HepG2 (cell line): ENCODE data around the gene VAX1. TPM values are rescaled to one million over a fixed set of nuclear protein-coding genes. Genes with fewer than 3 reads are reported as not detected.

ENCODE experiments used
- ATAC-seq: fragments of 200-7000 bp; cut with Tn5 transposase; 3 replicates; pipeline ENCODE4 v1.9.1; 2020; ENCODE audit warnings: mild to moderate bottlenecking, moderate library complexity
- BruUV-seq: library from RNA; stranded (reverse); fragments of 400-500 nt; replicated peaks from 2 replicates; lab custom pipeline; 2021; lab: Mats Ljungman, UMichigan
- CTCF ChIA-PET: fragments of 300-600 bp; formaldehyde crosslinking; extraction: SDS; loops from one replicate; lab custom pipeline; 2021; ENCODE audit warnings: low total read pairs, inconsistent platforms, low intra/inter-chr PET ratio; lab: Yijun Ruan, JAX
- POLR2A ChIA-PET: fragments of 350-600 bp; sonication (Branson Sonifier 250); formaldehyde crosslinking; loops from one replicate; lab custom pipeline; 2020; ENCODE audit warnings: antibody characterized with exemption, inconsistent platforms; lab: Yijun Ruan, JAX
- DNase-seq: peaks from one replicate; pipeline ENCODE4 v3.0.0-alpha.2; 2015; ENCODE audit warnings: low spot score
- FAIRE-seq: peaks from 3 replicates; lab custom pipeline; 2011; peaks lifted over from hg19 to GRCh38; lab: Jason Lieb, UNC
- H2AFZ ChIP-seq: one replicate; pipeline ENCODE4 v1.6.1; 2011; ENCODE audit warnings: low read length, inconsistent platforms
- H3K27ac ChIP-seq: fragments of 300-600 bp; 3 replicates; pipeline ENCODE4 v1.8.0; 2011; ENCODE audit warnings: mixed run types, mild to moderate bottlenecking, mixed read lengths, low read length, inconsistent platforms; ENCODE audit not compliant: insufficient read depth; ENCODE audit errors: extremely low read length
- H3K27me3 ChIP-seq, 2 experiments: fragments of 200-600 bp in 1 of 2; 2 replicates in 1 of 2; 3 replicates in 1 of 2; pipeline versions ENCODE4 v1.6.0 to v1.8.0; 2011; ENCODE audit warnings: low read length in 2 of 2, mild to moderate bottlenecking in 2 of 2, moderate library complexity in 2 of 2, inconsistent platforms in 1 of 2; ENCODE audit not compliant: insufficient read depth in 2 of 2, control insufficient read depth in 1 of 2
- H3K36me3 ChIP-seq, 2 experiments: fragments of 200-600 bp in 1 of 2; replicated peaks in 1 of 2; 2 replicates in 1 of 2; 3 replicates in 1 of 2; pipeline versions ENCODE4 v1.5.1 to v1.8.0; 2011; ENCODE audit warnings: low read length in 2 of 2, inconsistent platforms in 1 of 2; ENCODE audit not compliant: insufficient read depth in 2 of 2, control insufficient read depth in 1 of 2
- H3K4me1 ChIP-seq: 2 replicates; pipeline ENCODE4 v1.5.1; 2012; ENCODE audit warnings: low read length, inconsistent platforms; ENCODE audit not compliant: insufficient read depth
- H3K4me2 ChIP-seq: 2 replicates; pipeline ENCODE4 v1.6.0; 2011; ENCODE audit warnings: low read depth, low read length, inconsistent platforms
- H3K4me3 ChIP-seq, 3 experiments: fragments of 200-600 bp in 1 of 3; sonication (generic), shearing (Covaris generic) in 1 of 3; replicated peaks in 1 of 3; 2 replicates each; pipeline ENCODE4 v1.5.1; 2011 to 2016; ENCODE audit warnings: low read length in 3 of 3, inconsistent platforms in 2 of 3, low read depth in 2 of 3, mild to moderate bottlenecking in 2 of 3, control low read depth in 1 of 3, mixed read lengths in 1 of 3; ENCODE audit not compliant: insufficient read depth in 1 of 3
- H3K79me2 ChIP-seq: one replicate; pipeline ENCODE4 v1.6.1; 2011; ENCODE audit warnings: low read length, inconsistent platforms; ENCODE audit not compliant: insufficient read depth
- H3K9ac ChIP-seq: 2 replicates; pipeline ENCODE4 v1.6.0; 2011; ENCODE audit warnings: mild to moderate bottlenecking, low read depth, low read length, inconsistent platforms; ENCODE audit not compliant: insufficient read depth
- H3K9me3 ChIP-seq: 2 replicates; pipeline ENCODE4 v1.5.1; 2012; ENCODE audit warnings: mild to moderate bottlenecking, low read length
- H4K20me1 ChIP-seq: 2 replicates; pipeline ENCODE4 v1.6.0; 2011; ENCODE audit warnings: inconsistent platforms, mild to moderate bottlenecking, low read length, moderate library complexity; ENCODE audit not compliant: insufficient read depth
- ARID2 ChIP-seq: sonication (generic); formaldehyde crosslinking; IDR thresholded peaks from 2 replicates; pipeline ENCODE4 v1.8.1; 2022; ENCODE audit warnings: mild to moderate bottlenecking, missing genetic modification reagents, borderline replicate concordance
- BORCS8-MEF2B ChIP-seq: sonication (generic); formaldehyde crosslinking; IDR thresholded peaks from 2 replicates; pipeline ENCODE4 v1.8.0; 2022; ENCODE audit warnings: mild to moderate bottlenecking, missing genetic modification reagents
- GABPB1 ChIP-seq: IDR thresholded peaks from 2 replicates; pipeline ENCODE4 v1.6.1; 2016; ENCODE audit warnings: mild to moderate bottlenecking, missing genetic modification reagents, moderate library complexity, missing compliant biosample characterization
- RXRA ChIP-seq: sonication (generic); formaldehyde crosslinking; IDR thresholded peaks from 2 replicates; pipeline ENCODE4 v1.5.1; 2020; ENCODE audit warnings: missing genetic modification reagents
- SMC3 ChIP-seq: IDR thresholded peaks from 2 replicates; pipeline ENCODE4 v1.6.1; 2011; ENCODE audit warnings: low read length, improper control_type of control experiment
- STAG1 ChIP-seq: sonication (generic); formaldehyde crosslinking; IDR thresholded peaks from 2 replicates; pipeline ENCODE4 v1.4.0; 2020; ENCODE audit warnings: missing genetic modification reagents
- WGBS: methylation state at CpG from one replicate; pipeline ENCODE4 v1.1.6; 2017; ENCODE audit warnings: low lambda C conversion rate; 5-methylcytosine and 5-hydroxymethylcytosine counted together
- in situ Hi-C: cut with HindIII; loops from 2 replicates; pipeline ENCODE4 v1.10.0; 2017; ENCODE audit warnings: low pct_unique_long_range_greater_than_20kb; ENCODE audit not compliant: extremely low pct_ligation_motif_present
- intact Hi-C: fragments of 100-400 bp; cut with micrococcal nuclease; formaldehyde crosslinking; loops from one replicate; pipeline ENCODE4 v1.10.0; 2022; ENCODE audit not compliant: unreplicated experiment
- polyA plus RNA-seq, 8 experiments: library from polyadenylated mRNA; depleted of rRNA in 3 of 8; stranded (reverse) in 7 of 8; unstranded in 1 of 8; fragments of >200 nt; fragmentation: Illumina TruSeq in 4 of 8; extraction: Trizol in 4 of 8; gene quantifications; 2 replicates each; pipeline versions ENCODE4 v1.2.1 to v1.2.3, GENCODE V29; 2011 to 2016; ENCODE audit warnings: low read depth in 4 of 8, missing spikeins in 1 of 8, mixed read lengths in 1 of 8; ENCODE audit not compliant: insufficient read depth in 1 of 8
- total RNA-seq, 5 experiments: library from RNA; depleted of rRNA; stranded (reverse); fragments of >200 nt; fragmentation: Illumina TruSeq; extraction: Trizol; gene quantifications; 2 replicates each; pipeline ENCODE4 v1.2.3, GENCODE V29; 2016; ENCODE audit warnings: low read depth in 1 of 5
- TF ChIP-seq, protein P1 (sequence below): sonication (generic); formaldehyde crosslinking; IDR thresholded peaks from 2 replicates; pipeline ENCODE4 v1.4.0; 2020; ENCODE audit warnings: low read depth, missing genetic modification reagents
- TF ChIP-seq, protein P2 (sequence below): sonication (generic); formaldehyde crosslinking; IDR thresholded peaks from 2 replicates; pipeline ENCODE4 v1.5.1; 2020; ENCODE audit warnings: missing genetic modification reagents, mild to moderate bottlenecking, borderline replicate concordance
- TF ChIP-seq, protein P3 (sequence below): sonication (generic); formaldehyde crosslinking; IDR thresholded peaks from 2 replicates; pipeline ENCODE4 v1.5.0; 2020; ENCODE audit warnings: mild to moderate bottlenecking, missing genetic modification reagents, moderate library complexity

Gene VAX1
- total and polyA plus RNA-seq, 2 of the 13 experiments (the other 11 are each of a cell fraction or from before 2014, with no cell fraction given) = not detected

DNA sequence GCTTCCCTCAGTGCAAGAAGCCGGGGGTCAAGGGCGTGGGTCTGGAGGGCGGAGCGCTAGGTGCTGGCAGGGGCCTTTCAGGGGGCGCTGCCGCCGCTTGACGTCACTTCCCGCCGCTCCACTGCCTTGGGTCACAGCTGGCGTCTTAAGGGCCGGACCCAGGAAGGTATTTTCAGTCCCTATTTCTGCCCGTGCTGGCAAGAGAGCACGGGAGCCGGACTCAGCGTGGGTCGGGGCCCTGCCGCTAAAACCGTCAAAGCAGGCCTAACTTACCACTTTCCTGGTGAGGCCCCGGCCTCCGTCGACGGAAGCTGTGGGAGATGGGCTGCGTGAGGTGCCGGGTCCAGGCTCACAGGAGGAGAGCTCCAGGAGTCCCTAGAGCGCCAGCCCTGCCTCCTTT, 12.0 kb downstream of the VAX1 start:
- no peak overlapping the region; the same call in 1 of the 2 replicates for H3K4me2 ChIP-seq
- in situ Hi-C loops (no loop called here), intact Hi-C loops (no loop called here)
- no peak overlapping the region for H3K27ac ChIP-seq
- ATAC-seq (no peak), FAIRE-seq (no peak), DNase-seq (no peak)
- POLR2A ChIA-PET = no interaction called here
- peaks cover 5 to 40% of the 10 kb centered on the region in 2 experiments; a peak in 3 of 5 replicates for H3K27me3 ChIP-seq
- no peaks in the 10 kb centered on the region for H3K36me3 ChIP-seq
- no peaks in the 10 kb centered on the region for H3K79me2 ChIP-seq
- H3K9me3 ChIP-seq = no peaks in the 10 kb centered on the region
- no peaks in the 10 kb centered on the region for H4K20me1 ChIP-seq
- no peak for TF ChIP-seq BORCS8-MEF2B
- TF ChIP-seq, protein P1, sequence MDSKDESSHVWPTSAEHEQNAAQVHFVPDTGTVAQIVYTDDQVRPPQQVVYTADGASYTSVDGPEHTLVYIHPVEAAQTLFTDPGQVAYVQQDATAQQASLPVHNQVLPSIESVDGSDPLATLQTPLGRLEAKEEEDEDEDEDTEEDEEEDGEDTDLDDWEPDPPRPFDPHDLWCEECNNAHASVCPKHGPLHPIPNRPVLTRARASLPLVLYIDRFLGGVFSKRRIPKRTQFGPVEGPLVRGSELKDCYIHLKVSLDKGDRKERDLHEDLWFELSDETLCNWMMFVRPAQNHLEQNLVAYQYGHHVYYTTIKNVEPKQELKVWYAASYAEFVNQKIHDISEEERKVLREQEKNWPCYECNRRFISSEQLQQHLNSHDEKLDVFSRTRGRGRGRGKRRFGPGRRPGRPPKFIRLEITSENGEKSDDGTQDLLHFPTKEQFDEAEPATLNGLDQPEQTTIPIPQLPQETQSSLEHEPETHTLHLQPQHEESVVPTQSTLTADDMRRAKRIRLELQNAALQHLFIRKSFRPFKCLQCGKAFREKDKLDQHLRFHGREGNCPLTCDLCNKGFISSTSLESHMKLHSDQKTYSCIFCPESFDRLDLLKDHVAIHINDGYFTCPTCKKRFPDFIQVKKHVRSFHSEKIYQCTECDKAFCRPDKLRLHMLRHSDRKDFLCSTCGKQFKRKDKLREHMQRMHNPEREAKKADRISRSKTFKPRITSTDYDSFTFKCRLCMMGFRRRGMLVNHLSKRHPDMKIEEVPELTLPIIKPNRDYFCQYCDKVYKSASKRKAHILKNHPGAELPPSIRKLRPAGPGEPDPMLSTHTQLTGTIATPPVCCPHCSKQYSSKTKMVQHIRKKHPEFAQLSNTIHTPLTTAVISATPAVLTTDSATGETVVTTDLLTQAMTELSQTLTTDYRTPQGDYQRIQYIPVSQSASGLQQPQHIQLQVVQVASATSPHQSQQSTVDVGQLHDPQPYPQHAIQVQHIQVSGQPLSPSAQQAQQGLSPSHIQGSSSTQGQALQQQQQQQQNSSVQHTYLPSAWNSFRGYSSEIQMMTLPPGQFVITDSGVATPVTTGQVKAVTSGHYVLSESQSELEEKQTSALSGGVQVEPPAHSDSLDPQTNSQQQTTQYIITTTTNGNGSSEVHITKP (CRISPR knock-in tag) = no peak
- TF ChIP-seq ARID2 = no peak
- peak; percentile 29; the same call in 1 of the 2 replicates for TF ChIP-seq GABPB1 (CRISPR knock-in tag)
- no TSS peak for BruUV-seq
- H3K4me3 ChIP-seq = no peak overlapping the region
- CTCF ChIA-PET = no interaction called here
- H3K4me1 ChIP-seq = peaks cover 1% of the 10 kb centered on the region; the same call in 1 of the 2 replicates
- H2AFZ ChIP-seq = no peak overlapping the region
- 20% methylated on average over 1 of the region's 26 CpGs for WGBS
- H3K9ac ChIP-seq = no peak overlapping the region

DNA sequence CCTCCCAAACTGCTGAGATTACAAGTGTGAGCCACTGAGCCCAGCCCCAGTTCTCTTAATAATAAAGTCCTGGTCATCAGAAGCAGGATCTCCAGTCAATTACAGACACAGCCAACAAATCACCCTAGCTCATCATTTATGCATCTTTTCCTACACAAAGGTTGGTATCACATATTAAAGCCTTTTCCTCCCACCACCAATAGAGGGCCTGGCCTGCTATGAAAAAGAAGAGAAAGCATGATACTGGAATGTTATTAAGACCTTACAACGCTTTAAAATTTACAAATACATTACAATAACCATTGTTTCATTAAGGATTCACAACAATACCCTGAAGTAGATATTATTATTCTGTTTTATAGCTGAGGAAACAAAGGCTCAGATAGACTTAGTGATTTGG, 25.9 kb downstream of the VAX1 start:
- H3K27ac ChIP-seq = no peak overlapping the region
- in situ Hi-C loops = no loop called here
- CTCF ChIA-PET = interaction anchor here (0.6 kb wide), 1 partner anchor 63 kb away, joined by 3 read pairs; no protein-coding TSS in a partner anchor
- POLR2A ChIA-PET = no interaction called here
- H3K27me3 ChIP-seq = no peaks in the 10 kb centered on the region; a peak in 1 of 5 replicates
- no peaks in the 10 kb centered on the region for H3K79me2 ChIP-seq
- H3K4me1 ChIP-seq = no peaks in the 10 kb centered on the region
- DNase-seq (peak; percentile 13), FAIRE-seq (no peak), ATAC-seq (peak; percentile 54; the same call in 1 of the 3 replicates)
- intact Hi-C loops = loop anchor here (2.0 kb wide), 1 partner anchor 53 kb away; no protein-coding TSS in a partner anchor
- H3K9ac ChIP-seq = no peak overlapping the region
- H3K4me3 ChIP-seq = no peak overlapping the region
- H4K20me1 ChIP-seq = no peaks in the 10 kb centered on the region
- H2AFZ ChIP-seq = no peak overlapping the region
- no TSS peak for BruUV-seq
- H3K9me3 ChIP-seq = no peaks in the 10 kb centered on the region
- no peaks in the 10 kb centered on the region for H3K36me3 ChIP-seq
- TF ChIP-seq RXRA = no peak
- TF ChIP-seq, protein P2, sequence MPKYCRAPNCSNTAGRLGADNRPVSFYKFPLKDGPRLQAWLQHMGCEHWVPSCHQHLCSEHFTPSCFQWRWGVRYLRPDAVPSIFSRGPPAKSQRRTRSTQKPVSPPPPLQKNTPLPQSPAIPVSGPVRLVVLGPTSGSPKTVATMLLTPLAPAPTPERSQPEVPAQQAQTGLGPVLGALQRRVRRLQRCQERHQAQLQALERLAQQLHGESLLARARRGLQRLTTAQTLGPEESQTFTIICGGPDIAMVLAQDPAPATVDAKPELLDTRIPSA = no peak
- TF ChIP-seq, protein P3, sequence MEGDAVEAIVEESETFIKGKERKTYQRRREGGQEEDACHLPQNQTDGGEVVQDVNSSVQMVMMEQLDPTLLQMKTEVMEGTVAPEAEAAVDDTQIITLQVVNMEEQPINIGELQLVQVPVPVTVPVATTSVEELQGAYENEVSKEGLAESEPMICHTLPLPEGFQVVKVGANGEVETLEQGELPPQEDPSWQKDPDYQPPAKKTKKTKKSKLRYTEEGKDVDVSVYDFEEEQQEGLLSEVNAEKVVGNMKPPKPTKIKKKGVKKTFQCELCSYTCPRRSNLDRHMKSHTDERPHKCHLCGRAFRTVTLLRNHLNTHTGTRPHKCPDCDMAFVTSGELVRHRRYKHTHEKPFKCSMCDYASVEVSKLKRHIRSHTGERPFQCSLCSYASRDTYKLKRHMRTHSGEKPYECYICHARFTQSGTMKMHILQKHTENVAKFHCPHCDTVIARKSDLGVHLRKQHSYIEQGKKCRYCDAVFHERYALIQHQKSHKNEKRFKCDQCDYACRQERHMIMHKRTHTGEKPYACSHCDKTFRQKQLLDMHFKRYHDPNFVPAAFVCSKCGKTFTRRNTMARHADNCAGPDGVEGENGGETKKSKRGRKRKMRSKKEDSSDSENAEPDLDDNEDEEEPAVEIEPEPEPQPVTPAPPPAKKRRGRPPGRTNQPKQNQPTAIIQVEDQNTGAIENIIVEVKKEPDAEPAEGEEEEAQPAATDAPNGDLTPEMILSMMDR (CRISPR knock-in tag) = peak; percentile 16; the same call in 1 of the 2 replicates
- peak; percentile 32; the same call in 1 of the 2 replicates for TF ChIP-seq STAG1 (CRISPR knock-in tag)
- TF ChIP-seq SMC3 = peak; percentile 24; the same call in 1 of the 2 replicates
- H3K4me2 ChIP-seq = no peak overlapping the region
- 7% methylated on average over 1 of the region's 1 CpG for WGBS
